Common myeloid progenitor, CD34-positive (primary cell): Measurements from ENCODE around the gene CLTC.

ENCODE experiments used
- CTCF ChIA-PET: fragments of 350-600 bp; sonication (Branson Sonifier 250); formaldehyde crosslinking; loops from one replicate; lab custom pipeline; 2021; ENCODE audit warnings: antibody characterized with exemption; lab: Charles Lee
- POLR2A ChIA-PET: fragments of 350-600 bp; sonication (Branson Sonifier 250); formaldehyde crosslinking; loops from one replicate; lab custom pipeline; 2021; ENCODE audit warnings: antibody characterized with exemption; lab: Charles Lee
- DNase-seq, 3 donors: peaks; one replicate each; pipeline versions ENCODE4 v3.0.0 to v3.0.0-alpha.2; 2013
- H3K27ac ChIP-seq, 2 experiments: 1 replicate in 1 of 2; 2 replicates in 1 of 2; pipeline ENCODE4 v1.7.0; 2013; ENCODE audit warnings: inconsistent platforms in 2 of 2, low read length in 2 of 2, mild to moderate bottlenecking in 2 of 2, low read depth in 1 of 2, moderate library complexity in 1 of 2; ENCODE audit not compliant: severe bottlenecking in 2 of 2, insufficient read depth in 1 of 2, poor library complexity in 1 of 2
- H3K27me3 ChIP-seq, 5 experiments: replicated peaks in 2 of 5; 1 replicate in 3 of 5; 2 replicates in 2 of 5; pipeline versions ENCODE4 v1.6.1 to v1.7.0; 2013; ENCODE audit warnings: low read length in 4 of 5, mild to moderate bottlenecking in 2 of 5, moderate library complexity in 2 of 5, inconsistent platforms in 1 of 5; ENCODE audit not compliant: insufficient read depth in 5 of 5, control insufficient read depth in 4 of 5
- H3K36me3 ChIP-seq, 4 experiments: 1 replicate in 2 of 4; 2 replicates in 2 of 4; pipeline versions ENCODE4 v1.6.1 to v1.7.0; 2013; ENCODE audit warnings: low read length in 3 of 4, control low read depth in 1 of 4, mild to moderate bottlenecking in 1 of 4; ENCODE audit not compliant: control insufficient read depth in 4 of 4, insufficient read depth in 4 of 4
- H3K4me1 ChIP-seq, 4 experiments: 1 replicate in 3 of 4; 2 replicates in 1 of 4; pipeline versions ENCODE4 v1.6.1 to v1.7.1; 2013; ENCODE audit warnings: low read length in 3 of 4, mild to moderate bottlenecking in 3 of 4, control low read depth in 1 of 4, inconsistent platforms in 1 of 4, moderate library complexity in 1 of 4; ENCODE audit not compliant: control insufficient read depth in 4 of 4, insufficient read depth in 4 of 4; ENCODE audit errors: control extremely low read depth in 1 of 4
- H3K4me3 ChIP-seq, 7 experiments: 1 replicate in 4 of 7; 2 replicates in 3 of 7; pipeline versions ENCODE4 v1.5.1 to v1.7.0; 2013; ENCODE audit warnings: mild to moderate bottlenecking in 7 of 7, low read length in 6 of 7, moderate library complexity in 6 of 7, inconsistent platforms in 2 of 7, low read depth in 2 of 7, control low read depth in 1 of 7; ENCODE audit not compliant: insufficient read depth in 4 of 7, control insufficient read depth in 1 of 7; ENCODE audit errors: extremely low read depth in 1 of 7
- H3K9me3 ChIP-seq, 5 experiments: 1 replicate in 4 of 5; 2 replicates in 1 of 5; pipeline versions ENCODE4 v1.6.1 to v1.7.1; 2013; ENCODE audit warnings: low read length in 4 of 5, mild to moderate bottlenecking in 2 of 5, inconsistent platforms in 1 of 5, low read depth in 1 of 5, moderate library complexity in 1 of 5; ENCODE audit not compliant: control insufficient read depth in 4 of 5, insufficient read depth in 2 of 5; ENCODE audit errors: control extremely low read depth in 1 of 5
- WGBS: methylation state at CpG from one replicate; pipeline ENCODE4 v1.1.5; 2013; ENCODE audit not compliant: insufficient coverage; 5-methylcytosine and 5-hydroxymethylcytosine counted together

Gene CLTC

DNA sequence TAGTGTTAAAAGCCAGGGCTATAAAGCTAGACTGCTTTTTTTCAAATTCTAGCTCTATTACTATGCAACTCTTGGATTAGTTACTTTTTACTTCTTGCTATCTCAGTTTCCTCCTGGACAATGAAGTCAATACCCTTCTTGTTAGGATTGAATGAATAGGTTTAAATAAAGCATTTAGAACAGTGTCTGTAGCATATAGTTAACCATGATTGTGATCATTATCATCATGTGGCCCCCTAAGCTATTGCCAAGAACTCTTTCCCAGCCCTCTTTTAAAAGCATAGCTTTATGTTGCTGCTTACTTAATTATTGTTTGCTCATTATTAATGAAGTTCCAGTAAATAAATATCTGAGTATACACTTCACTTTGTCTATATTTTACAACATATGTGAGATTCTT lies 92.2 kb downstream of the CLTC start:
- H3K27ac ChIP-seq, result no peak overlapping the region
- no peaks in the 10 kb centered on the region for H3K9me3 ChIP-seq
- H3K4me3 ChIP-seq, result no peak overlapping the region
- peaks cover 14 to 23% (median 19%) of the 10 kb centered on the region in 4 experiments for H3K4me1 ChIP-seq
- CTCF ChIA-PET, result interaction anchor here (1.4 kb wide), 1 partner anchor 8 kb away, joined by 3 read pairs; no protein-coding TSS in a partner anchor
- POLR2A ChIA-PET, result no interaction called here
- DNase-seq, result no peak
- no peaks in the 10 kb centered on the region for H3K36me3 ChIP-seq
- no peaks in the 10 kb centered on the region for H3K27me3 ChIP-seq

DNA sequence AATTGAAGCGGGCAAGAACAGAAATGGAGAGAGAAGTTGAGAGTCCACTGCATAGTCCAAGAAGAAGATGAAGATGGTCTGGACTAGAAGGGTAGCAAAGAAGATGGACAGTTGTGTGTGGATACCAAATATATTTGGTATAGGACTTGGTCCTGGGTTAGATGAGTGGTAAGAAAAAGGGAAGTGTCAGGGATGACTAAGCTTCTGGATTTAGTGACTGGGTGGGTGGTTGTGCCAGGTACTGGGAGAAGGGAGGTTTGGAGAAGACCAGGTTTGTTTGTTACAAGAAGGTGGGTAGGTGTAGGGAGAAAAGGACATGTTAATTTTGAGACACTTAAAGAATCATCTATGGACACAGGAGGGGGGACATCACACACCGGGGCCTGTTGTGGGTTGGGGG lies 93.2 kb downstream of the CLTC start:
- H3K9me3 ChIP-seq, result no peaks in the 10 kb centered on the region
- H3K4me3 ChIP-seq, result no peak overlapping the region
- H3K27me3 ChIP-seq, result no peaks in the 10 kb centered on the region
- peaks cover 14 to 23% (median 18%) of the 10 kb centered on the region in 4 experiments for H3K4me1 ChIP-seq
- DNase-seq, result peak; percentile 26 to 72 (median 62)
- ChIA-PET POLR2A (interaction anchor here (0.7 kb wide), 1 partner anchor 252 kb away, joined by 3 read pairs; the partner anchor contains the start of gene RNFT1), CTCF (no interaction called here)
- H3K36me3 ChIP-seq, result peaks cover 0 to 5% (median 0%) of the 10 kb centered on the region in 4 experiments
- 100% methylated on average over 1 of the region's 2 CpGs for WGBS
- no peak overlapping the region for H3K27ac ChIP-seq

DNA sequence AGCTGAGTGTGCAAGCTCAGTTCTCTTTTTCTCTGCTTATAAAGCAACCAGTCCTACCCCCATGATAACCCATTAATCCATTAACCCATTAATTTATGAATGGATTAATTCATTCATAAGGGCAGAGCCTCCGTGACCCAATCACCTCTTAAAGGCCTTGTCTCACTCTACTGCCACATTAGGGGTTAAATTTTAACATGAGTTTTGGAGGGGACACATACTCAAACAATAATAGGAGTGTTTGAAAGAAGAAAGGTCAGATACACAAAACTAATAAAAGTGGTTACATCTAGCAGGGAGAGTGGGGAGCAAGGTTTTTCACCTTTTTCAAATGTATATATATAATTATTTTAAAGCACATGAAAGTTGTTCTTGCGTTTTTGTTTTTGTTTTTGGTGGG lies 94.6 kb downstream of the CLTC start:
- H3K27ac ChIP-seq, result no peak overlapping the region
- ChIA-PET CTCF (interaction anchor here (0.7 kb wide), 1 partner anchor 12 kb away, joined by 3 read pairs; no protein-coding TSS in a partner anchor), POLR2A (interaction anchor here (0.8 kb wide), 1 partner anchor 1368 kb away, joined by 3 read pairs; no protein-coding TSS in a partner anchor)
- H3K36me3 ChIP-seq, result peaks cover 0 to 5% (median 0%) of the 10 kb centered on the region in 4 experiments
- DNase-seq, result no peak
- WGBS, result 100% methylated on average over 1 of the region's 2 CpGs
- no peak overlapping the region for H3K4me3 ChIP-seq
- peaks cover 2 to 11% (median 5%) of the 10 kb centered on the region in 4 experiments for H3K4me1 ChIP-seq
- H3K27me3 ChIP-seq, result no peaks in the 10 kb centered on the region
- H3K9me3 ChIP-seq, result no peaks in the 10 kb centered on the region

DNA sequence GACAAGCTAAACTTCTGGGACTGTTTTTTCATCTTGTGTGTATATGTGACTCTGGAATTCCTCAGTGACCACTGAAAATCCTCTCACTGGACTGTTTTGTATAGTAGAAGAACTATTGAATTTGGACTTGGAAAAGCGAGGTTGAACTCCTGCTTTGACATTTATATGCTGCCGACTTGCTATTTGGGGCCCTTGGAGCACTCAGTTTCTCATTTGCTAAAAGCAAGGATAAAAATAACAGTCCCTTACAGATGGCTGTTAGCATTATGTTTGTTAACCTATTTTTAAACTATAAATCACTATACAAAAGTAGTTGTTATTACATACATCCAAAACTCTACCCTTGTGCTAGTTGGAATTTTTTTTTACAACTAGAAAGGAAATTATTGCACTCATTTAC lies 96.7 kb downstream of the CLTC start:
- H3K27ac ChIP-seq, result no peak overlapping the region
- H3K4me1 ChIP-seq, result peaks cover 0 to 10% (median 5%) of the 10 kb centered on the region in 4 experiments
- H3K27me3 ChIP-seq, result no peaks in the 10 kb centered on the region
- peaks cover 0 to 5% (median 0%) of the 10 kb centered on the region in 4 experiments for H3K36me3 ChIP-seq
- H3K9me3 ChIP-seq, result no peaks in the 10 kb centered on the region
- ChIA-PET CTCF (interaction anchor here (1.2 kb wide), 1 partner anchor 9 kb away, joined by 3 read pairs; the partner anchor contains the start of genes PTRH2 and VMP1), POLR2A (no interaction called here)
- DNase-seq, result no peak
- 100% methylated on average over 1 of the region's 2 CpGs for WGBS
- no peak overlapping the region for H3K4me3 ChIP-seq

DNA sequence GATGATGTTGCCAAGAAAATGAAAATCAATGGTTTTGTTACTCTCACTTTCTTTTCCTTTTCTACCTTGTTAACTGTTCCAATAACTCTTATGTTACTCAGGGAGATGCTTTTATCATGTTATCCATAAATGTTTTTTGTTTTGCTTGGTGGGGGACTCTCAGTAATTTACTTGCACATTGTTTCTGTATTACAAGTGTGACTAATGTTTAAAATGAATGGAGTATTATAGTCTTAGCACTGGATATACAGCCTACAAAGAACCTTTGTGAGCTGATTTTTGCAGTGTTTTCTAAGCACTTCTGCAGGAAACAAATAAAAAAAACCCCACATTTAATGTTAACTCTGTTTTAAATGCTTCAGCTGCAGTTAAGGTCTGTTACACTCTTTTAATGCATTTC lies 99.8 kb downstream of the CLTC start:
- H3K27ac ChIP-seq, result no peak overlapping the region
- H3K27me3 ChIP-seq, result no peaks in the 10 kb centered on the region
- peaks cover 0 to 5% (median 0%) of the 10 kb centered on the region in 4 experiments for H3K36me3 ChIP-seq
- ChIA-PET POLR2A (no interaction called here), CTCF (interaction anchor here (1.0 to 1.7 kb wide), 2 partner anchors 8 to 140 kb away, joined by 3 to 4 read pairs; no protein-coding TSS in a partner anchor)
- no peaks in the 10 kb centered on the region for H3K9me3 ChIP-seq
- H3K4me3 ChIP-seq, result no peak overlapping the region
- DNase-seq, result no peak
- H3K4me1 ChIP-seq, result peaks cover 0 to 8% (median 0%) of the 10 kb centered on the region in 4 experiments

DNA sequence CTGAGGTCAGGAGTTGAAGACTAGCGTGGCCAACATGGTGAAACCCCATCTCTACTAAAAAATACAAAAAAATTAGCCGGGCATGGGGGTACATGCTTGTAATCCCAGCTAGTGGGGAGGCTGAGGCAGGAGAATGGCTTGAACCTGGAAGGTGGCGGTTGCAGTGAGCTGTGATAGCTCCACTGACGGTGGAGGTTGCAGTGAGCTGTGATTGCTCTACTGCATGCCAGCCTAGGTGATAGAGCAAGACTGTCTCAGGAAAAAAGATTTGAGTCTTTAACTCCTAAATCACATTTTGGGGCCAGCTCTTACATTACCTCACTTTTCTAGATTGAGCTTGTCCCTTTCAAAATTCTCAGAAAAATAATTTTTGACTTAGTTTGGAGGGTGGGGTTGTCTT lies 102.9 kb downstream of the CLTC start:
- peaks cover 0 to 1% (median 0%) of the 10 kb centered on the region in 4 experiments for H3K36me3 ChIP-seq
- H3K27ac ChIP-seq, result no peak overlapping the region
- ChIA-PET POLR2A (interaction anchor here (1.5 kb wide), 1 partner anchor 15 kb away, joined by 3 read pairs; the partner anchor contains the start of genes PTRH2 and VMP1), CTCF (interaction anchor here (1.7 kb wide), 1 partner anchor 26 kb away, joined by 4 read pairs; no protein-coding TSS in a partner anchor)
- peaks cover 0 to 19% (median 6%) of the 10 kb centered on the region in 4 experiments for H3K4me1 ChIP-seq
- H3K9me3 ChIP-seq, result no peaks in the 10 kb centered on the region
- no peak for DNase-seq
- 100% methylated on average over 2 of the region's 4 CpGs for WGBS
- H3K4me3 ChIP-seq, result no peak overlapping the region
- no peaks in the 10 kb centered on the region for H3K27me3 ChIP-seq

DNA sequence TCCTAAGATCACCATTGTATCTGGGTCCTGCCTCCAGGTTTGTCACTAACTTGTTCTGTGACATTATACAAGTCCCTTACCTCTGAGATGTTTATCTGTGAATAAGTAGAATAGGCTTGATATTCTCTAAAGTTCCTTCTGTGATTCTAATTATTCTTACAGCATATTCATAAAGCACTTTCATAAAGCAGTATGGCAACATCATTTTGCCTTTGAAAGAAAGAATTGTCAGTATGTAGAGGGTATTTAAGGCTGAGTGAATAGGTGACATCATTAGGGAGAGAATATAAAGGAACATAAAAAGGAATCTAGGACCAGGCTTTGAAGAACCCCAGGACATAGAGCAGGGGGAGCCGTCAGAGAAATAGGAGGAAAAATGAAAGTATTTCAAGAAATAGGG lies 103.3 kb downstream of the CLTC start:
- ChIA-PET POLR2A (interaction anchor here (1.5 kb wide), 1 partner anchor 15 kb away, joined by 3 read pairs; the partner anchor contains the start of genes PTRH2 and VMP1), CTCF (interaction anchor here (1.7 kb wide), 1 partner anchor 25 kb away, joined by 4 read pairs; no protein-coding TSS in a partner anchor)
- Histone ChIP-seq H3K27ac (no peak overlapping the region), H3K4me3 (no peak overlapping the region), H3K27me3 (no peaks in the 10 kb centered on the region), H3K4me1 (peaks cover 0 to 19% (median 6%) of the 10 kb centered on the region in 4 experiments), H3K9me3 (no peaks in the 10 kb centered on the region), H3K36me3 (no peaks in the 10 kb centered on the region)
- no peak for DNase-seq
- WGBS, result 80% methylated on average over 1 of the region's 1 CpG
